ENCODE results near the gene PMPCB. TPM values are rescaled to one million over a fixed set of nuclear protein-coding genes. Genes with fewer than 3 reads are reported as not detected.

The PMPCB gene
- total RNA-seq, 4 donors from 2014 or later = 48.9 to 59.6 (median 50.6) TPM

DNA sequence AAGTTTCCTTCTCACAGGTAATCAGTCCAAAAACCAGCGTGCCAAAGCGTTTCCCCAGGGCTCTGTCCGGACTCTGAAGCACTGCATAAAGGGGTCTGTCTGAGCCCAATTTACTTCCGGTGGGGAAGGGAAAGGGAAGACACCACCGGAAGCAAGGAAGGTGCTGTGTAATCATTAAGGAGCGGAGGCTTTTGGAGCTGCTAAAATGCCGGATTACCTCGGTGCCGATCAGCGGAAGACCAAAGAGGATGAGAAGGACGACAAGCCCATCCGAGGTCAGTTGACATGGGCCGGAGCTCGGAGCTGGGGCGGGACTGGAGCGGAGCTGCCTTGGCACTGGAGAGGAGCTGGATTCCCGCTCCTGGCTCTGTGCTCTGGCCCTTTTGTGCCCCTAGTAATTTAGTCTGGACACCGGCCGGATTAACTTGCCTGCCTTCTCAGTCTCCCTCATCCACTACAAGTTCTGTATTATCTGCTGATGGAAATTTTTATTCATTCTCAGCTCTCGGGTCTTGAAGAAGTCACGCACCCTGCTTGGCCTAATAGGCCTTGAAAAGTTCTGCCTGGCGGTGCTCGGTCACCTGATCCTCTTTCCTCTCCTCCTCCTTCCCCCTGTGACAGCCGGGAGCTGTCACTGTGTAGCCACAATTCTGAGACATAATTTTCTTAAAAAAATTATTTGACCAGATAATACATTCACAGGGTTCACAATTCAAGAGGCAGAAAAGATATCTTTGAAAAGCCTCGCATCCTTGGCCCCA is 50.5 kb downstream of the PMPCB start, which contains the start of gene PSMC2:
Gene PSMC2 (plus strand): TSS at position 137 of the 761 bp plus-strand sequence. CDS start 69 bp downstream, at position 206.
- TF ChIP-seq EP300 (IDR thresholded peaks at IDR 0.05) (no peak), POLR2AphosphoS5 (IDR thresholded peaks at IDR 0.05) (peak; percentile 68 to 74), POLR2A (IDR thresholded peaks at IDR 0.05; ENCODE audit: low read depth) (peak; percentile 18)
- TF ChIP-seq, protein P1, sequence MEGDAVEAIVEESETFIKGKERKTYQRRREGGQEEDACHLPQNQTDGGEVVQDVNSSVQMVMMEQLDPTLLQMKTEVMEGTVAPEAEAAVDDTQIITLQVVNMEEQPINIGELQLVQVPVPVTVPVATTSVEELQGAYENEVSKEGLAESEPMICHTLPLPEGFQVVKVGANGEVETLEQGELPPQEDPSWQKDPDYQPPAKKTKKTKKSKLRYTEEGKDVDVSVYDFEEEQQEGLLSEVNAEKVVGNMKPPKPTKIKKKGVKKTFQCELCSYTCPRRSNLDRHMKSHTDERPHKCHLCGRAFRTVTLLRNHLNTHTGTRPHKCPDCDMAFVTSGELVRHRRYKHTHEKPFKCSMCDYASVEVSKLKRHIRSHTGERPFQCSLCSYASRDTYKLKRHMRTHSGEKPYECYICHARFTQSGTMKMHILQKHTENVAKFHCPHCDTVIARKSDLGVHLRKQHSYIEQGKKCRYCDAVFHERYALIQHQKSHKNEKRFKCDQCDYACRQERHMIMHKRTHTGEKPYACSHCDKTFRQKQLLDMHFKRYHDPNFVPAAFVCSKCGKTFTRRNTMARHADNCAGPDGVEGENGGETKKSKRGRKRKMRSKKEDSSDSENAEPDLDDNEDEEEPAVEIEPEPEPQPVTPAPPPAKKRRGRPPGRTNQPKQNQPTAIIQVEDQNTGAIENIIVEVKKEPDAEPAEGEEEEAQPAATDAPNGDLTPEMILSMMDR (IDR thresholded peaks at IDR 0.05) = no peak
- DNase-seq (ENCODE audit: extremely low spot score) = no peak
- peak within 1 kb of the TSS; percentile 83 to 91 (median 90) for H3K27ac ChIP-seq (replicated peaks in 1 of 4)
- H3K4me1 ChIP-seq = peaks cover 59 to 82% (median 68%) of the 10 kb centered on the region in 4 donors
- intact Hi-C loops (cut with DNase I) = loop anchor here (10.0 kb wide), 1 partner anchor 203 kb away; the partner anchor contains the start of gene NAPEPLD
- WGBS = under 1% methylated on average over 24 of the region's 25 CpGs
- H3K9me3 ChIP-seq = no peaks in the 10 kb centered on the region
- peaks cover 0 to 13% (median 4%) of the 10 kb centered on the region in 4 donors for H3K36me3 ChIP-seq
- no peaks in the 10 kb centered on the region for H3K27me3 ChIP-seq
- peak within 1 kb of the TSS; percentile 66 to 85 (median 76) for H3K4me3 ChIP-seq

DNA sequence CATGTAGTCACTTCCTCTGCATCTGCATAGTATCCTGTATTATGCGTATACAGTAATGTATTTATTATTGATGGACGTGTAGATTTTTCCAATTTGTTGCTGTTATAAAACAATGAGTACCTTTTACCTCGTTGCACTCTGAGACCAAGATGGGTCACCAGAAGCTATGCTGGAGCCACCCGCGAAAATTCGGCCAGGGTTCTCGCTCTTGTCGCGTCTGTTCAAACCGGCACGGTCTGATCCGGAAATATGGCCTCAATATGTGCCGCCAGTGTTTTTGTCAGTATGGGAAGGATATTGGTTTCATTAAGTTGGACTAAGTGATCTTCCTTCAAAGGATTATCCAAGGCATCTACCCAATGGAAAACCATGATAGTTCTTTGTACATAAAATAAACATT is 51.2 kb downstream of the PMPCB start:
- Histone ChIP-seq H3K27me3 (no peaks in the 10 kb centered on the region), H3K36me3 (peaks cover 0 to 13% (median 10%) of the 10 kb centered on the region in 4 donors), H3K9me3 (no peaks in the 10 kb centered on the region), H3K4me1 (peaks cover 51 to 76% (median 62%) of the 10 kb centered on the region in 4 donors), H3K4me3 (peak overlapping the region; percentile 66 to 85 (median 76)), H3K27ac (replicated peaks in 1 of 4) (peak overlapping the region; percentile 83 to 91 (median 90))
- intact Hi-C loops (cut with DNase I) = loop anchor here (10.0 kb wide), 1 partner anchor 204 kb away; the partner anchor contains the start of gene NAPEPLD
- no peak for DNase-seq (ENCODE audit: extremely low spot score)
- 19% methylated on average over 13 of the region's 13 CpGs for WGBS
- TF ChIP-seq, protein P1 (IDR thresholded peaks at IDR 0.05) = no peak
- TF ChIP-seq EP300 (IDR thresholded peaks at IDR 0.05) (no peak), POLR2AphosphoS5 (IDR thresholded peaks at IDR 0.05) (no peak), POLR2A (IDR thresholded peaks at IDR 0.05; ENCODE audit: low read depth) (no peak)

DNA sequence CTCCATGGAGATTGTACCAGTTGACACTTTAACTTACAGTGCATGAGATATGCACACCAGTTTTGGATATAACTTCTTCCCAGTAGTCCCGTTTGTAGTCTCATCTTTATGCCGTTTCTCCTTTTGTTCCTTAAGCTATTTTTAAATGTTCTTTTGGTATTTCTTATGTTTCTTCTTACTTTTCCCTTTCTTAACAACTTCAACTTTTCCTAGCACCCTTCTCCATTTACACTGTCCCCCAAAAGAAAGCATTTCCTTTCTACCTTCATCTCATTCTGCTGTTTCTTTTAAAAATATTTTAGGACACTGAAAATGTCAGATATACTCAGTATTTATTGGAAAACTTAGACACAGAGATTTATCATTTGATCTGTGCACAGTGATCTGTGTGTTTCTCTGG is 51.7 kb downstream of the PMPCB start:
- no peaks in the 10 kb centered on the region for H3K9me3 ChIP-seq
- H3K36me3 ChIP-seq = peaks cover 0 to 14% (median 12%) of the 10 kb centered on the region in 4 donors
- intact Hi-C loops (cut with DNase I) = loop anchor here (10.0 kb wide), 1 partner anchor 204 kb away; the partner anchor contains the start of gene NAPEPLD
- no peak overlapping the region for H3K27ac ChIP-seq (replicated peaks in 1 of 4)
- no peak for TF ChIP-seq POLR2AphosphoS5 (IDR thresholded peaks at IDR 0.05)
- no peak for TF ChIP-seq EP300 (IDR thresholded peaks at IDR 0.05)
- TF ChIP-seq POLR2A (IDR thresholded peaks at IDR 0.05; ENCODE audit: low read depth) = no peak
- TF ChIP-seq, protein P1 (IDR thresholded peaks at IDR 0.05) = no peak
- no peaks in the 10 kb centered on the region for H3K27me3 ChIP-seq
- peak overlapping the region; percentile 66 to 85 (median 76) for H3K4me3 ChIP-seq
- no peak for DNase-seq (ENCODE audit: extremely low spot score)
- WGBS = 37% methylated on average over 2 of the region's 2 CpGs
- H3K4me1 ChIP-seq = peaks cover 47 to 71% (median 57%) of the 10 kb centered on the region in 4 donors

DNA sequence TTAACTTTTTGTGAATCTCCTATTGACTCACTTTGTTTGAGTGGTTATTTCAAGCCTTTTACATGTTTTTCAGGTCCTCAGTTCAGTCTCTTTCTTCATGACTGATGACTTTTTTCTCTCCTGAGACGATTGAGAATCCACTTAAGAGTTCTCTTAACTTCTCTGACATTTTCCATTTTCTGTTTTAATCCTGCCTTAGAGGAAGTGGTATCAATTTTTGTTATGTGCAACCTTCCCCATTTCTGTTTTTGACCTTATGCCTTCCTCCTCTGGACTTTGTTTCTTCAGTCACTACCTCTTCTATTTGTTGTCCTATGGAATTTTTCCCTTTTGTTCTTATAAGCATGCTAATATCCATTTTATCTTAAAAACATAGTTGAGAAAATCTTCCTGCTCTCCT is 52.6 kb downstream of the PMPCB start:
- H3K27me3 ChIP-seq = no peaks in the 10 kb centered on the region
- no peak overlapping the region for H3K4me3 ChIP-seq
- intact Hi-C loops (cut with DNase I) = loop anchor here (10.0 kb wide), 1 partner anchor 205 kb away; the partner anchor contains the start of gene NAPEPLD
- no peaks in the 10 kb centered on the region for H3K9me3 ChIP-seq
- no peak for DNase-seq (ENCODE audit: extremely low spot score)
- TF ChIP-seq POLR2AphosphoS5 (IDR thresholded peaks at IDR 0.05) (no peak), EP300 (IDR thresholded peaks at IDR 0.05) (no peak), POLR2A (IDR thresholded peaks at IDR 0.05; ENCODE audit: low read depth) (no peak)
- TF ChIP-seq, protein P1 (IDR thresholded peaks at IDR 0.05) = no peak
- no peak overlapping the region for H3K27ac ChIP-seq (replicated peaks in 1 of 4)
- 73% methylated on average over 1 of the region's 1 CpG for WGBS
- H3K4me1 ChIP-seq = peaks cover 47 to 71% (median 55%) of the 10 kb centered on the region in 4 donors
- H3K36me3 ChIP-seq = peaks cover 6 to 23% (median 18%) of the 10 kb centered on the region in 4 donors

Small RNAs within 50 kb of the gene (small RNA-seq; reads per million reads assigned to genes)
- 0 to 1.3 (median 0.34) reads per million in 3 donors for gene RPS29P16

Other genes with a start within 250 kb of the PMPCB start
- 1 to 10 TPM in 2 of 4 donors, under 1 TPM in 2; 0.52 to 1.7 (median 1.1) TPM for gene FBXL13, start 222.6 kb upstream of the PMPCB start, total RNA-seq
- 10 to 100 TPM; 28.8 to 41.2 (median 37.2) TPM for gene ARMC10, start 222.3 kb upstream of the PMPCB start, total RNA-seq
- 1 to 10 TPM; 4.7 to 8.7 (median 6.1) TPM for gene NAPEPLD, start 148.3 kb upstream of the PMPCB start, total RNA-seq
- 10 to 100 TPM; 10.1 to 15.9 (median 10.3) TPM for gene DNAJC2, start 47.3 kb downstream of the PMPCB start, total RNA-seq
- gene PSMC2, start 50.2 kb downstream of the PMPCB start, total RNA-seq = 100 to 1,000 TPM; 108 to 129 (median 116) TPM
- under 1 TPM in 1 of 4 donors, not detected in 3; under 0.01 TPM for gene SLC26A5, start 148.8 kb downstream of the PMPCB start, total RNA-seq